ENCODE results near the gene TBC1D16. TPM values are rescaled to one million over a fixed set of nuclear protein-coding genes. Genes with fewer than 3 reads are reported as not detected.

The TBC1D16 gene
- total RNA-seq, 1 experiment from 2014 or later, result 55.4 TPM

GRCh38 chr17:80009391-80010282 lies 26.0 kb downstream of the TBC1D16 start:
- H3K4me1 Mint-ChIP-seq (ENCODE audit: low read depth, unreplicated experiment), result peaks cover 8% of the 10 kb centered on the region

GRCh38 chr17:80008848-80009247 lies 26.8 kb downstream of the TBC1D16 start:
- peaks cover 8% of the 10 kb centered on the region for H3K4me1 Mint-ChIP-seq (ENCODE audit: low read depth, unreplicated experiment)
- intact Hi-C loops (cut with micrococcal nuclease; ENCODE audit: unreplicated experiment), result loop anchor here (5.0 kb wide), 2 partner anchors 73 to 118 kb away; no protein-coding TSS in a partner anchor
- H3K36me3 ChIP-seq (ENCODE audit: control insufficient read depth, insufficient read depth, low read length), result no peaks in the 10 kb centered on the region; the same call in 1 of the 2 replicates

More at GRCh38 chr17:80009391-80010282, 26.0 kb downstream of the TBC1D16 start:
- Histone ChIP-seq H3K4me3 (ENCODE audit: low read depth, low read length) (no peak overlapping the region), H3K27me3 (replicated peaks; ENCODE audit: control insufficient read depth, insufficient read depth, low read length) (no peaks in the 10 kb centered on the region), H3K9me3 (no peaks in the 10 kb centered on the region), H3K36me3 (ENCODE audit: control insufficient read depth, insufficient read depth, low read length) (no peaks in the 10 kb centered on the region; the same call in 1 of the 2 replicates), H3K4me1 (peaks cover 10% of the 10 kb centered on the region; the same call in 1 of the 2 replicates)
- Mint-ChIP-seq H3K36me3 (ENCODE audit: insufficient read depth, unreplicated experiment) (peaks cover 7% of the 10 kb centered on the region), H3K27ac (ENCODE audit: unreplicated experiment) (no peak overlapping the region), H3K27me3 (ENCODE audit: insufficient read depth, unreplicated experiment) (no peaks in the 10 kb centered on the region), H3K4me3 (ENCODE audit: unreplicated experiment) (no peak overlapping the region), H3K9me3 (ENCODE audit: unreplicated experiment) (no peaks in the 10 kb centered on the region)
- intact Hi-C loops (cut with micrococcal nuclease; ENCODE audit: unreplicated experiment), result loop anchor here (5.0 kb wide), 2 partner anchors 73 to 118 kb away; no protein-coding TSS in a partner anchor
- no peak for DNase-seq
- no TSS peak for BruUV-seq (replicated peaks)
- ChIA-PET CTCF (interaction anchor here (1.4 to 1.7 kb wide), 3 partner anchors 16 to 169 kb away, joined by 4 to 13 read pairs (median 11); partner anchors contain the start of gene GAA), POLR2A (no interaction called here)
- no peak for TF ChIP-seq CTCF (IDR thresholded peaks at IDR 0.05; ENCODE audit: insufficient read depth in 1 of 2, low read depth in 1 of 2, low read length in 1 of 2, severe bottlenecking in 1 of 2, unreplicated experiment in 1 of 2)

More at GRCh38 chr17:80008848-80009247, 26.8 kb downstream of the TBC1D16 start:
- POLR2A ChIA-PET, result interaction anchor here (1.0 kb wide), 1 partner anchor 15 kb away, joined by 4 read pairs; no protein-coding TSS in a partner anchor
- no peak overlapping the region for H3K27ac Mint-ChIP-seq (ENCODE audit: unreplicated experiment)
- TF ChIP-seq CTCF (IDR thresholded peaks at IDR 0.05; ENCODE audit: insufficient read depth in 1 of 2, low read depth in 1 of 2, low read length in 1 of 2, severe bottlenecking in 1 of 2, unreplicated experiment in 1 of 2), result no peak
- Histone ChIP-seq H3K9me3 (no peaks in the 10 kb centered on the region), H3K4me3 (ENCODE audit: low read depth, low read length) (no peak overlapping the region), H3K27me3 (replicated peaks; ENCODE audit: control insufficient read depth, insufficient read depth, low read length) (no peaks in the 10 kb centered on the region), H3K4me1 (peaks cover 10% of the 10 kb centered on the region; the same call in 1 of the 2 replicates)
- BruUV-seq (replicated peaks), result no TSS peak
- no peaks in the 10 kb centered on the region for H3K9me3 Mint-ChIP-seq (ENCODE audit: unreplicated experiment)
- no peaks in the 10 kb centered on the region for H3K27me3 Mint-ChIP-seq (ENCODE audit: insufficient read depth, unreplicated experiment)
- CTCF ChIA-PET, result interaction anchor here (0.6 to 1.7 kb wide), 15 partner anchors 8 to 353 kb away, joined by 3 to 13 read pairs (median 4); partner anchors contain the start of genes CBX2 and GAA
- H3K4me3 Mint-ChIP-seq (ENCODE audit: unreplicated experiment), result no peak overlapping the region
- no peak for DNase-seq
- peaks cover 7% of the 10 kb centered on the region for H3K36me3 Mint-ChIP-seq (ENCODE audit: insufficient read depth, unreplicated experiment)
